Subcutaneous abdominal adipose tissue (tissue), 5 donors: ENCODE data around the gene NCOA5.

Experiments used
- H3K27ac ChIP-seq: one replicate; pipeline ENCODE4 v1.7.0; 2013; ENCODE audit warnings: low read depth, mild to moderate bottlenecking, inconsistent platforms, low read length, moderate library complexity
- H3K27me3 ChIP-seq, 5 donors: one replicate each; pipeline ENCODE4 v1.7.0; 2013; ENCODE audit warnings: low read length in 5 of 5, inconsistent platforms in 1 of 5; ENCODE audit not compliant: control insufficient read depth in 5 of 5, insufficient read depth in 4 of 5
- H3K36me3 ChIP-seq, 5 donors: one replicate each; pipeline ENCODE4 v1.7.0; 2013; ENCODE audit warnings: low read length in 5 of 5; ENCODE audit not compliant: control insufficient read depth in 5 of 5, insufficient read depth in 5 of 5
- H3K4me1 ChIP-seq, 5 donors: one replicate each; pipeline ENCODE4 v1.7.0; 2013; ENCODE audit warnings: low read length in 5 of 5, mild to moderate bottlenecking in 3 of 5, moderate library complexity in 1 of 5; ENCODE audit not compliant: control insufficient read depth in 5 of 5, insufficient read depth in 5 of 5
- H3K4me3 ChIP-seq, 5 donors: one replicate each; pipeline ENCODE4 v1.7.0; 2013; ENCODE audit warnings: low read length in 5 of 5, low read depth in 1 of 5
- H3K9ac ChIP-seq, 5 donors: one replicate each; pipeline ENCODE4 v1.7.0; 2013; ENCODE audit warnings: low read length in 5 of 5, mild to moderate bottlenecking in 4 of 5, moderate library complexity in 3 of 5
- H3K9me3 ChIP-seq, 5 donors: one replicate each; pipeline ENCODE4 v1.7.0; 2013; ENCODE audit warnings: low read length in 5 of 5; ENCODE audit not compliant: control insufficient read depth in 5 of 5
- donor health status: healthy.
- donor health status: healthy.
- donor health status: healthy.
- donor health status: healthy.
- donor health status: healthy.

Gene NCOA5

DNA sequence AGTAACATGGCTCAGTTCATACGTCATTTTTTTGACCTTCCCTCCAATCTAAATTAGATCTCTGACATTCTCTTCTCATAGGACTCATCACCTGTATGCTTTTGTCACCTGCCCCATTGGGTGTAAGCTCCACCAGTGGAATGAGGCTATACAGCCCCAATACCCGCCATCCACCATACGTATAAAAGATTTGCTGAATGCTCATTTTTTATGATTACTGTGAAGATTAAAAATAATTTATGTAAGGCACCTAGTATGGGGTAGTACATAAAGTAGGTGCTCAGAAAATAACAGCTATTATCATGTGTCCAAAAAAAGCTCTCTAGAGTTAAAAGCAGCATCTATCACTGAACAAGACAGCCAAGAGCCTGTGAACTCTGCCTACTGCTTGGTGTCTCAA is 24.1 kb downstream of the NCOA5 start:
- Histone ChIP-seq H3K36me3 (peaks cover 41 to 94% (median 88%) of the 10 kb centered on the region in 5 donors), H3K9me3 (no peaks in the 10 kb centered on the region), H3K27ac (no peak overlapping the region), H3K4me3 (no peak overlapping the region), H3K9ac (no peak overlapping the region), H3K27me3 (no peaks in the 10 kb centered on the region), H3K4me1 (peaks cover under 1 to 14% (median 7%) of the 10 kb centered on the region in 5 donors)

DNA sequence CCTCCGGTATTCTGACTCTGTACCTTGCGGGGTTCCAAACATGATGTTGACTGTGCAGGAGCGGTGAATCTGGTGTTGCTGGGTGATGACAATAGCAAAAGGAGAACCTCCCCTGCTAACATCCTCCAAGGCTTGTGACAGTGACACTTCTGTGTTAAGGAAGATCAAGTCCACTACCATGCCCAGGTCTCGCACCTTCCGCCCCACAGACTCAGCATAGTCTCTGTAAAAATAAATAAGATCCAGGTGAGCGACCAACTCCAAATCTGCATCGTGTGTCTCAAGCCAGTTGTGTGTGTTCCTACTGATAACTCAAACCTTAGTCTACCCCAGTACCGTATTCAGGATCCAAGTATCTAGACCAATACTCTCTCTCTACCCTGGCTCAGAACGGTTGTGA is 24.8 kb downstream of the NCOA5 start:
- Histone ChIP-seq H3K27ac (no peak overlapping the region), H3K27me3 (no peaks in the 10 kb centered on the region), H3K9me3 (no peaks in the 10 kb centered on the region), H3K9ac (no peak overlapping the region), H3K36me3 (peaks cover 40 to 97% (median 92%) of the 10 kb centered on the region in 5 donors), H3K4me3 (no peak overlapping the region), H3K4me1 (peaks cover 2 to 21% (median 8%) of the 10 kb centered on the region in 5 donors)

DNA sequence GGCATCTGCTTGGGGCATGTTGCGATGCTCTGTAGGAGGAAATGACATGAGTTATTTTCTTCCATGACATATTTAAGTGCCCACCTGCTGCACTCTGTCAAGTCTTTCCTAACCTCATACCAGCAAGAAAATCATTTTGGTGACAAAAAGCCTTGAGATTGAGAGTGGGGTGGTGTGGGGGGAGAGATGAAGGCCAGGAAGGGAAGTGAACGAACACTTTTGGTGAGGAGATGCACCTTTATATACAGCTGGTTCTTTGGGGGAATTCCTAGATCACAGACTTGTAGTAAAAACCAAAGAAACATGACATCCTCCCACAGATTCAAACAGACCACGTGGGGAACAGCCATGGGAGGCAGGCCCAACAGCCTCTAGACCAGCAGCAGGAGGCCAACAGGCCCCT is 26.1 kb downstream of the NCOA5 start:
- peaks cover 2 to 29% (median 14%) of the 10 kb centered on the region in 5 donors for H3K4me1 ChIP-seq
- no peak overlapping the region for H3K27ac ChIP-seq
- no peak overlapping the region for H3K4me3 ChIP-seq
- H3K9me3 ChIP-seq: no peaks in the 10 kb centered on the region
- H3K9ac ChIP-seq: no peak overlapping the region
- H3K27me3 ChIP-seq: peaks cover 0 to 5% (median 0%) of the 10 kb centered on the region in 5 donors
- H3K36me3 ChIP-seq: peaks cover 32 to 85% (median 84%) of the 10 kb centered on the region in 5 donors

DNA sequence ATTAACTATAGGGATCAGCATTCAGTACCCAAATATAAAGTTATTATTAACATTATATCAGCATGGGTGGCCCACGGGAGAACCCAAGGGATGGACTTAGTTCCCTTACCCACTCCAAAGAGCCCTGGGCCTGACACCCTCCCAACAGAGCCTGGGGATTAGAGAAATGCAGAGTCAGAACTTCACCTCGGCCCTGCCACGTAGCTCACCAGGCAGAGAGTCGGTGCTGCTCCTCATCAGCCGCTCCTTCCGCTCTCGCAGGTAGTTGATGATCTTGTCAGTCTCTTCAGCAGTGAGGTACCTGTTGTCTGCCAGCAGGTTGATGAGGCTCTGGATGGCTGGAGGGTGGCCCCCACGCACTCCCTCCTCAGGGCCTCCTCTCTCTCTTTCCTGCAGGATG is 26.6 kb downstream of the NCOA5 start:
- H3K27ac ChIP-seq: no peak overlapping the region
- H3K4me1 ChIP-seq: peaks cover 2 to 34% (median 19%) of the 10 kb centered on the region in 5 donors
- no peak overlapping the region for H3K9ac ChIP-seq
- peaks cover 27 to 80% (median 79%) of the 10 kb centered on the region in 5 donors for H3K36me3 ChIP-seq
- H3K9me3 ChIP-seq: no peaks in the 10 kb centered on the region
- H3K27me3 ChIP-seq: peaks cover 0 to 8% (median 0%) of the 10 kb centered on the region in 5 donors
- H3K4me3 ChIP-seq: no peak overlapping the region

DNA sequence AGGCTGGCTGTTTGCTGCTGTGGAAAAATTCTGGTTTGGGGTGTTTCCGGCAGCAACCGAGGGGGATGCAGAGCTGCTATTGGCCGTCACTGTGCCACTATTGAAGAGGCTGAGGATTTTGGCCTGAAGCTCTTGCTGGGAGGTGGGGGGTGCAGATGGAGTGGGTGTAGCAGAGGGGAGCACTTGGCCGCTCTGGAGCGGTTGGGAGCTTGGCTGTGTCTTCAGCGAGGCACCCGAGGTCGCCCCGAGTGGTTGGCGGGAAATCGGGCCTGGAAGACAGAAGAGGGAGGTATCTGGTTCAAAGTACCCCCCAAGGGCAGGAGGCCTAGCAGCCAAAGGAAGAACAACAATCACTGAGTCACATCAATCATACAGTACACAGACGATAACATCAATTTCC is 27.1 kb downstream of the NCOA5 start:
- Histone ChIP-seq H3K4me3 (no peak overlapping the region), H3K27me3 (peaks cover 0 to 13% (median 2%) of the 10 kb centered on the region in 5 donors), H3K4me1 (peaks cover 2 to 39% (median 24%) of the 10 kb centered on the region in 5 donors), H3K9ac (no peak overlapping the region), H3K9me3 (no peaks in the 10 kb centered on the region), H3K27ac (no peak overlapping the region), H3K36me3 (peaks cover 26 to 74% (median 74%) of the 10 kb centered on the region in 5 donors)

DNA sequence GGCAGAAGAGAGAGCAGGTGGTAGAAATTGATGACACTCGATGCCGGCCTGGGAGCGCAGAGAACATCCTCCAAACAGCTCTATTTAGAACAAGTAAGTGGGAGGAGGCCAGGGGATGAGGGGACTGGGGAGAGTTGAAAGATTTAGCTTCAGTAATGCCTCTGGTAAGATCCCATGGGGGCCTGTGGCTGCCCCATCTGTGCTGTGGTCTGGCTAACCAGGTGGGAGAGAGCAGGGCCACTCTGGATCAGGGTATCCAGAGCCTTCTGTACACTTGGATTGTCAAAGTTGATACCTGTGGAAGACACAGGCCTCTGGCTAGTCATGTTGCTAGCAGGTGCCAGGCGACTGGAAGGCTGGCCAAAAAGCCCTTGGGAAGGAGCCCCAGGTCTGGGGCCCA is 27.6 kb downstream of the NCOA5 start:
- peaks cover 24 to 72% (median 71%) of the 10 kb centered on the region in 5 donors for H3K36me3 ChIP-seq
- no peak overlapping the region for H3K27ac ChIP-seq
- H3K9me3 ChIP-seq: no peaks in the 10 kb centered on the region
- H3K4me3 ChIP-seq: no peak overlapping the region
- H3K9ac ChIP-seq: no peak overlapping the region
- peaks cover 2 to 42% (median 26%) of the 10 kb centered on the region in 5 donors for H3K4me1 ChIP-seq
- H3K27me3 ChIP-seq: peaks cover under 1 to 16% (median 3%) of the 10 kb centered on the region in 5 donors

DNA sequence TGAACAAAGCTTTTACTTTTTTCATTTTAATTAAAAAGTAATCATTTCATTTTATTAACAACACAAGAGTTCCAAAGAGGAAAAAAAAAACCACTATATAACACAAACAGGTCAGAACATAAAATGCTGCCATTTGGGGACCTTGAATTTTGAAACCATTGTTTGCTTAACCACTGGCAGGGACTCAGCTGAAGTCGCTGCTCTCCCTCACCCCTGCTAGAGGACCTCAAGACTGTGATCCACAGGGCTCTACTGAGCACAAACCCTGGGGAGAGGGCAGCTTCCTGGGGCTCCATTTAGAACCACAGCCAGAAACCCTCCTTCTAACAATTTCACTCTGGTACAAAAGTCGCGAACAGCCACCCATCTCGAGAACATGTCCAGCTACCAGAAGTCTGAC is 28.8 kb downstream of the NCOA5 start:
- Histone ChIP-seq H3K27ac (no peak overlapping the region), H3K4me1 (peaks cover 2 to 42% (median 28%) of the 10 kb centered on the region in 5 donors), H3K27me3 (peaks cover 7 to 22% (median 14%) of the 10 kb centered on the region in 5 donors), H3K9me3 (no peaks in the 10 kb centered on the region), H3K4me3 (no peak overlapping the region), H3K36me3 (peaks cover 14 to 60% (median 59%) of the 10 kb centered on the region in 5 donors), H3K9ac (no peak overlapping the region)

DNA sequence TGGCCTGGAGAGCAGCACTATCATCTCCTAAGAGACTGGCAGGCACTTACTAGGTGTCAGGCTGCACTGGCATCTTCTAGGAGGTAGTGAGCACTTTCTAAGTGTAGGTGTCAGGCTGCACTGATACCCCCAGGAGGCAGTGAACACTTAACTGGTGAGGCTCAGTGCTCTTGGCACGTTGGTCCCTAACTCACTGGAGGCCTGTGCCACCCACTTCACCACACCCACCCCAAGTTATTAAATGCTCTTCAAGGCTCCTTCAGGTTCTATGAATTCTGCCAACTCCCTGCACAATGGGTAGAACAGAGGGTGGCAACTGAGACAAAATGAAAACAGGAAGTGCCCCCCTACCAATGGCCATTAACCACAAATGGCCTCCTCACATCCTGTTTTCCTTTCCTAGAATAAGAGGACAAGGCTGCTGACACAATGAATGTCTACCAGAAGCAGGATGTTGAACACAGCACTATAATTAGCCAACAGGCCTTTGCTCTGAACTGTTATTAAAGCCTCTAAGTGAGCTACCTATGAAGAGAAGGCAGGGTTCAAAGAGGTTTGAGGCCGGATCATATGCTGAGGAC is 29.4 kb downstream of the NCOA5 start:
- Histone ChIP-seq H3K9ac (no peak overlapping the region), H3K27me3 (peaks cover 8 to 26% (median 15%) of the 10 kb centered on the region in 5 donors), H3K9me3 (no peaks in the 10 kb centered on the region), H3K36me3 (peaks cover 10 to 54% (median 53%) of the 10 kb centered on the region in 5 donors), H3K4me3 (no peak overlapping the region), H3K27ac (no peak overlapping the region), H3K4me1 (peaks cover 2 to 42% (median 28%) of the 10 kb centered on the region in 5 donors)

DNA sequence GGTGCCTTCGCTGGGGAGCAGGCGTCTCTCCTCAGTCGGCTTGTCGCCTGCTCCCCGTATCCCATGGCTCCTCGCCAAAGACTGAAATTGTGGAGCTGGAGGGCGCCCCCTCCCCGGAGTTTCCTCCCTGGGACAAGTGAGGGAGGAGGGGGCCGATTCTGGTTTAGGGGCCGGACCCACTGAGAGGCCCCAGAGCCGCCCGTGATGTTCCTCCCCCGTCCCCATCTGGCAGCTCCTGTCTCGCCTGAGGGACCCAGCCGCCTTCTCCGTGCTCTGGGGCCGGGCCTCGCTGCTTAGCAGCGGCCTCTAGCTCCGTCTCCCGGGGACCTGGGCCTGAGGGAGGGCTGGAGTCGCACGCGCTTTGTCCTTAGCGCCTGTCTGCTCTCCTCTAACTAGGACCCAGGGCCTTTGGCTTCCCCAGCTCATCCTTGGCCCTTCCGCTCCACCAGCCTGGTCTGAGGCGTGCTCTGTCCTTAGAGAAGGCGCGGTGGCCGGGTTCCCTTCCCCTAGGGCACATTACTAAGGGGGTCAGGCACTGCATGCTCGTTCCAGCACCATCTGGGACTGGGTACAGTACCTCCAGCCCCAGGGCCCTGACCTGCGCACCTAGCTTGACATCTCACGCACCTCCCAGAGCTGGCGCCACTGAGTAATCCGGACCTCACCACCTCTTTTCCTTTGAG is 31.0 kb downstream of the NCOA5 start:
- peaks cover 8 to 35% (median 21%) of the 10 kb centered on the region in 5 donors for H3K27me3 ChIP-seq
- no peak overlapping the region for H3K27ac ChIP-seq
- no peaks in the 10 kb centered on the region for H3K9me3 ChIP-seq
- H3K4me1 ChIP-seq: peaks cover 2 to 42% (median 28%) of the 10 kb centered on the region in 5 donors
- H3K9ac ChIP-seq: no peak overlapping the region
- peak overlapping the region in 2 of 5 donors; percentile 49 for H3K4me3 ChIP-seq
- H3K36me3 ChIP-seq: peaks cover 0 to 38% (median 37%) of the 10 kb centered on the region in 5 donors
